ENCODE data around the gene XRRA1. TPM values are rescaled to one million over a fixed set of nuclear protein-coding genes. Genes with fewer than 3 reads are reported as not detected.
A peak's percentile ranks its signal among the peaks of the same experiment; 100 is the strongest.

Gene XRRA1
- polyA plus RNA-seq, 1 experiment: 7.0 TPM

GRCh38 chr11:74935285-74935684, 13.6 kb downstream of the XRRA1 start:
- no peaks in the 10 kb centered on the region for H3K9me3 ChIP-seq (ENCODE audit: control insufficient read depth, insufficient read depth, low read length)
- no peak for TF ChIP-seq CTCF (IDR thresholded peaks at IDR 0.05; ENCODE audit: low read depth, low read length)
- CTCF ChIA-PET: no interaction called here
- POLR2A ChIA-PET: no interaction called here
- H3K27me3 ChIP-seq (ENCODE audit: control insufficient read depth, insufficient read depth, low read length): no peaks in the 10 kb centered on the region
- H3K27ac ChIP-seq (ENCODE audit: low read depth, low read length): no peak overlapping the region
- no peak for DNase-seq (ENCODE audit: low read depth, low spot score)
- no peak overlapping the region for H3K4me3 ChIP-seq (ENCODE audit: low read depth, low read length)

GRCh38 chr11:74933765-74934164, 15.1 kb downstream of the XRRA1 start:
- TF ChIP-seq CTCF (IDR thresholded peaks at IDR 0.05; ENCODE audit: low read depth, low read length): no peak
- POLR2A ChIA-PET: no interaction called here
- CTCF ChIA-PET: interaction anchor here (0.7 to 7.2 kb wide), 4 partner anchors 8 to 315 kb away, joined by 3 to 71 read pairs (median 6); no protein-coding TSS in a partner anchor
- no peak for DNase-seq (ENCODE audit: low read depth, low spot score)
- no peak overlapping the region for H3K4me3 ChIP-seq (ENCODE audit: low read depth, low read length)
- H3K9me3 ChIP-seq (ENCODE audit: control insufficient read depth, insufficient read depth, low read length): no peaks in the 10 kb centered on the region
- H3K27ac ChIP-seq (ENCODE audit: low read depth, low read length): no peak overlapping the region
- no peaks in the 10 kb centered on the region for H3K27me3 ChIP-seq (ENCODE audit: control insufficient read depth, insufficient read depth, low read length)

GRCh38 chr11:74932797-74933196, 16.1 kb downstream of the XRRA1 start:
- Histone ChIP-seq H3K9me3 (ENCODE audit: control insufficient read depth, insufficient read depth, low read length) (no peaks in the 10 kb centered on the region), H3K27ac (ENCODE audit: low read depth, low read length) (peak overlapping the region; percentile 59), H3K4me3 (ENCODE audit: low read depth, low read length) (no peak overlapping the region), H3K27me3 (ENCODE audit: control insufficient read depth, insufficient read depth, low read length) (no peaks in the 10 kb centered on the region)
- POLR2A ChIA-PET: interaction anchor here (1.3 to 1.4 kb wide), 2 partner anchors 11 to 56 kb away, joined by 3 to 5 read pairs; partner anchors contain the start of gene NEU3
- peak; percentile 59 for DNase-seq (ENCODE audit: low read depth, low spot score)
- CTCF ChIA-PET: interaction anchor here (1.1 to 8.5 kb wide), 5 partner anchors 9 to 316 kb away, joined by 4 to 97 read pairs (median 16); no protein-coding TSS in a partner anchor
- no peak for TF ChIP-seq CTCF (IDR thresholded peaks at IDR 0.05; ENCODE audit: low read depth, low read length)

- POLR2A ChIA-PET: interaction anchor here (0.6 to 1.4 kb wide), 3 partner anchors 11 to 183 kb away, joined by 3 to 5 read pairs (median 3); partner anchors contain the start of gene NEU3
- Histone ChIP-seq H3K4me3 (ENCODE audit: low read depth, low read length) (no peak overlapping the region), H3K27me3 (ENCODE audit: control insufficient read depth, insufficient read depth, low read length) (no peaks in the 10 kb centered on the region), H3K9me3 (ENCODE audit: control insufficient read depth, insufficient read depth, low read length) (no peaks in the 10 kb centered on the region), H3K27ac (ENCODE audit: low read depth, low read length) (peak overlapping the region; percentile 59)
- TF ChIP-seq CTCF (IDR thresholded peaks at IDR 0.05; ENCODE audit: low read depth, low read length): no peak
- CTCF ChIA-PET: interaction anchor here (0.5 to 8.5 kb wide), 8 partner anchors 9 to 317 kb away, joined by 3 to 97 read pairs (median 9); no protein-coding TSS in a partner anchor
- peak; percentile 32 for DNase-seq (ENCODE audit: low read depth, low spot score)
Observed at GRCh38 chr11:74932169-74932568, 16.7 kb downstream of the XRRA1 start.
